Breast epithelium (tissue), 3 donors: ENCODE data around the gene GPC6.

Experiments
- POLR2A ChIP-seq: fragments of 450-650 bp; IDR thresholded peaks from one replicate; pipeline ENCODE4 v1.6.1; 2016; ENCODE audit warnings: antibody characterized with exemption, mild to moderate bottlenecking, moderate library complexity
- POLR2AphosphoS5 ChIP-seq, 3 donors: sonication (generic); formaldehyde crosslinking; IDR thresholded peaks; one replicate each; pipeline ENCODE4 v1.6.1; 2017; ENCODE audit warnings: antibody characterized with exemption in 3 of 3
- TF ChIP-seq, protein P1 (sequence below), 3 donors: fragments of 450-650 bp; IDR thresholded peaks; one replicate each; pipeline ENCODE4 v1.5.1; 2016 to 2017; ENCODE audit warnings: antibody characterized with exemption in 3 of 3, mild to moderate bottlenecking in 3 of 3, moderate library complexity in 3 of 3

DNA sequence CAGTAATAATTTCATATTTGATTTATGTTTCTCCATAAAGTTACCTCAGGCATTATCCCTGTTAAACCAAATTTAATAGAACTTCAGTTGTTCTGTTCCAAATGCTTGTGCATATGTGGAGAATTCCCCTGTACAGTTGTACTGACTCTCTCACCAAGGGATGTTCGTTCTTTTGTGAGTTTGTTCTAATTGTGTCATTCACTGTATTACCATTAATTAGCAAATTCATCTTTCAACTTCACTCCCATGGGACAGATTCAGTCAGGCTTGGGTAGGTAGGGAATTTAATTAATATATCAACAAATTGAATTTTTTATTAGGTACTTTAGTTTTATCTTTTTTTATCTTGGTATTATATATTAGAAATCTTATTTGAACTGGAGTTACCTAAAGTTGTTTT lies 987.5 kb downstream of the GPC6 start:
- TF ChIP-seq, protein P1, sequence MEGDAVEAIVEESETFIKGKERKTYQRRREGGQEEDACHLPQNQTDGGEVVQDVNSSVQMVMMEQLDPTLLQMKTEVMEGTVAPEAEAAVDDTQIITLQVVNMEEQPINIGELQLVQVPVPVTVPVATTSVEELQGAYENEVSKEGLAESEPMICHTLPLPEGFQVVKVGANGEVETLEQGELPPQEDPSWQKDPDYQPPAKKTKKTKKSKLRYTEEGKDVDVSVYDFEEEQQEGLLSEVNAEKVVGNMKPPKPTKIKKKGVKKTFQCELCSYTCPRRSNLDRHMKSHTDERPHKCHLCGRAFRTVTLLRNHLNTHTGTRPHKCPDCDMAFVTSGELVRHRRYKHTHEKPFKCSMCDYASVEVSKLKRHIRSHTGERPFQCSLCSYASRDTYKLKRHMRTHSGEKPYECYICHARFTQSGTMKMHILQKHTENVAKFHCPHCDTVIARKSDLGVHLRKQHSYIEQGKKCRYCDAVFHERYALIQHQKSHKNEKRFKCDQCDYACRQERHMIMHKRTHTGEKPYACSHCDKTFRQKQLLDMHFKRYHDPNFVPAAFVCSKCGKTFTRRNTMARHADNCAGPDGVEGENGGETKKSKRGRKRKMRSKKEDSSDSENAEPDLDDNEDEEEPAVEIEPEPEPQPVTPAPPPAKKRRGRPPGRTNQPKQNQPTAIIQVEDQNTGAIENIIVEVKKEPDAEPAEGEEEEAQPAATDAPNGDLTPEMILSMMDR (IDR thresholded peaks at IDR 0.05): no peak
- TF ChIP-seq POLR2A (no peak), POLR2AphosphoS5 (IDR thresholded peaks at IDR 0.05) (no peak)
